ENCODE measurements around the gene FALEC. TPM values are rescaled to one million over a fixed set of nuclear protein-coding genes. Genes with fewer than 3 reads are reported as not detected.

FALEC gene
- under 1 TPM in 2 of 3 donors, not detected in 1; 0.40 to 0.44 TPM for polyA plus RNA-seq (ENCODE audit: insufficient read length in 3 of 3)

DNA sequence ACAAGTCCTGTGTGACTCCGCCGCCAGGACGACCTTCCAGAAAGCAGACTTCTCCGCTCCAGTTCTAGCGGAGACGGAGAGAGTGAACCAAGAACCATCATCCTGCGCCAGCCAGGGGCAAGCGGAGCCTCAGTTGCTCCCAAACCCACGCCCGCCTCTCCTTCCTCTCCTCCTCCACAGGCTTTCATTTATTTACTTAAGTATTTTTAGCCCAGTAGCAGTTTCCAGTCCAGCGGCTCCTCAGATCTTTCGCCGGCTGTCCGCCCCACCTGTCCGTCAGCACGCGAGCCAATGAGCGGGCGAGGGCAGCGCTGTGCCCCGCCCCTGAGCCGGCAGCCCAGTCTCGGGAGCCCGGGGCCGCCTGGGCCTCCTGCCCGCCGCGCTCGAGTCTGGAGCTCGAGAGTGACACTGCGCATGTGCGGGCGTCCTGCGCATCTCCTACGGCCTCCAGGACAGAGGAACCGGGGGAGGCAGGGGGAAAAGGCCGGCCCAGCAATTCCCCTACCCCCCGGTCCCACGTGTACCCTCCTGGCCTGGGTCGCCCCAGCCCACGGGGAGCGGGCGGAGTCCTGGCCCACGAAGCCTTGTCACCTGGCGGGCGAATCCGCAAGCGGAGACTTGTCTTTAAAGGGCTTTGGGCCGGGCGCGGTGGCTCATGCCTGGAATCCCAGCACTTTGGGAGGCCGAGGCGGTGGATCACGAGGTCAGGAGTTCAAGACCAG is at the start of gene FALEC:
Gene FALEC, plus strand, starts transcription at position 425 of the 722 bp plus-strand sequence.
- DNase-seq (ENCODE audit: low read depth in 3 of 3, low spot score in 2 of 3): peak; percentile 77 to 91 (median 86)

DNA sequence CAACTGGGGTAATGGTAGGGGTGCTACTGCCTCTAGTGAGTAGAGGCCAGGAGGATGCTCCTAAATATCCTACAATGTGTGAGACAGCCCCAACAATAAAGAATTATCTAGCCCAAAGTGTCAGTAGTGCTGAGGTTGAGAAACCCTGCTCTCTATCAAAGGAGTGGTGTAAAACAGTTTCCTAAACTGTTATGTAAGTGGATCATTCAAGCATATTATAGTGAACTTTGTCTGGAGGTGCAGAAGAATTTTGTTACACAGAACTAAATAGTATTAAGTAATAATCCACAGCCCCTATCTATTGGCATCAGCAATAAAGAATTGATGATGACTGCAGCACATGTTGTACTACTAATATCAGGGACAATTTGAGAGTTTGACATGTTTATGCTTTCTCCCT is 48.6 kb upstream of the FALEC start:
- DNase-seq (ENCODE audit: low read depth in 3 of 3, low spot score in 2 of 3): no peak

DNA sequence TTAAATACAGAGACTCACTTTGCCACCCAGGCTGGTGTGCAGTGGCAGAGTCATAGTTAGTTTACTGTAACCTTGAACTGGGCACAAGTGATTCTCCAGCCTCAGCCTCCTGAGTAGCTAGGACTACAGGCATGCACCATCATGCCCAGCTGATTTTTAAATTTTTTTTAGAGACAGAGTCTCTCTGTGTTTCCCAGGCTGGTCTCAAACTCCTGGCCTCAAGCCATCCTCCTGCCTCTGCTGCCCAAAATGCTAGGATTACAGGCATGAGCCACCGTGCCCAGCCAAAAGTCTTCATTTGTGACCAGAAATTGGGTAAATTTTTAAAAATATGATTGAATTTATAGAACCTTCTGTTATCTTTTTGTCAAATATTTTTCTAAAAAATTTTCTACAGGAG is 46.3 kb upstream of the FALEC start:
- DNase-seq (ENCODE audit: low read depth in 3 of 3, low spot score in 2 of 3): no peak

DNA sequence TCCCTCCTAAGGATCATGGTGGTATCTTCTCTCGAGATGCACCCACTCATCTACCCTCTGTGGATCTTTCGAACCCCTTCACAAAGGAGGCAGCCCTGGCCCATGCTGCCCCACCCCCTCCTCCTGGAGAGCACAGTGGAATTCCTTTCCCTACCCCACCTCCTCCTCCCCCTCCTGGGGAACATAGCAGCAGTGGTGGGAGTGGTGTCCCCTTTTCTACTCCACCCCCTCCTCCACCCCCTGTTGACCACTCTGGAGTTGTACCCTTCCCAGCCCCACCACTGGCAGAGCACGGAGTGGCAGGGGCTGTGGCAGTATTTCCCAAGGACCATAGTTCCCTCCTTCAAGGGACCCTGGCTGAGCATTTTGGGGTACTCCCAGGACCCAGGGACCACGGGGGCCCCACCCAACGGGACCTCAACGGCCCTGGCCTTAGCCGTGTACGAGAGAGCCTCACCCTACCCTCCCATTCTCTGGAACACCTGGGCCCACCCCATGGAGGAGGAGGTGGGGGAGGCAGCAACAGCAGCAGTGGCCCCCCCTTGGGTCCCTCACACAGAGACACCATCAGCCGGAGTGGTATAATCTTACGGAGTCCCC is 42.9 kb upstream of the FALEC start:
- DNase-seq (ENCODE audit: low read depth in 3 of 3, low spot score in 2 of 3): no peak

DNA sequence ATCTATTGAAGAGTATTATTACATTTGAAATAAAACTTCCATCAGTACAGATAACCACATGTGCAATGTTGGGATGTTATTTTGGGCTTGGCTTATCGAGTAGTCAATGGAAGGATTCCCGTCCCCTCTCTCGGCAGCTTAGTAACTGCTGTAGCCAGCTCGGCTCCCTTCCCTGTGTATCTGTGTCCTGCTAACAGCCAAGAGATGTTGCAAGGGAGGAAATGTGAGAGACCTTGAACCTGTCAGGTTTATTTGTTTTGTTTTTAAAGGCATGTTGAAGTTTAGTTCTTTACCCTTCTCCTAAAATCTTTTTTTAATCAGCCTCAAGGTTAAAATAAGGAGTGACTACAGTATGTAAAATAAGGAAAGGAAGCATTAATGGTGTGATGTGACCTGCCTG is 41.9 kb upstream of the FALEC start:
- DNase-seq (ENCODE audit: low read depth in 3 of 3, low spot score in 2 of 3): no peak

DNA sequence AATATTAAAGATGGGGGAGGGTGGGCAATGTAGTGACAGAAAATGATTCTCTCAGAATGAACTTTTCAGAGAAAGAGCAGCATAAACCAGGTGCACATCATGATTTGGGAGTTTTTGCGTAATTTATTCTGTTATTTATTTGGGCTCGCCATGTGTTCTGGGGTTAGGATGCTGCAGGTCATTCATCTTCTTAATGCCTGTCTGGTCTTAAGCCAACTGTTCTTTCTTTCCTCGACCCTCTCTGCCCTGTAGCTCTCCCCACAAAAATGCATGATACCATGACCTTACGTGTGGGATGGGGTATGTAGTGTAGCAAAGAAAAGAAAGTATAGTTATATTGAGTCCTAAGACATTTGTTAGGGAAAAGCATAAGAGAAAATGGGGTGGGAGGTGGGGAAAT is 40.7 kb upstream of the FALEC start:
- DNase-seq (ENCODE audit: low read depth in 3 of 3, low spot score in 2 of 3): no peak

DNA sequence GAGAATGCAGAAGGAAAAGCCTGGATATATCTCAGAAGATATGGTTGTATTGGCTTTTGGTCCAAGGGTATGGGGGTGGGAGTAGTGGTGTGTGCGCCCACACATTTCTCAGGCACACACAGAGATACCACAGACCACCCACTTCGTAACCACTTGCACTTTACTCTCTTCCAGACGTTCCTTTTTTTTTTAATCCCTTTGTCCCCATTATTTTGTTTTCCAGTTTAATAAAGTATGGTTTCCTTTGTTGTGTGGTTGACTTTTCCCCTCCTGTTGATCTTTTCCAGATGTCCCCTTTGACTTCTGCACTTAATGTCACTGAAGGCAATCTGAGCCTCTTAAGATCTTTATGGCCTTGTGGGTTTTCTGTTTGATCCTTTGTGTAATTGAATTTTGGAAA is 38.8 kb upstream of the FALEC start:
- DNase-seq (ENCODE audit: low read depth in 3 of 3, low spot score in 2 of 3): no peak

DNA sequence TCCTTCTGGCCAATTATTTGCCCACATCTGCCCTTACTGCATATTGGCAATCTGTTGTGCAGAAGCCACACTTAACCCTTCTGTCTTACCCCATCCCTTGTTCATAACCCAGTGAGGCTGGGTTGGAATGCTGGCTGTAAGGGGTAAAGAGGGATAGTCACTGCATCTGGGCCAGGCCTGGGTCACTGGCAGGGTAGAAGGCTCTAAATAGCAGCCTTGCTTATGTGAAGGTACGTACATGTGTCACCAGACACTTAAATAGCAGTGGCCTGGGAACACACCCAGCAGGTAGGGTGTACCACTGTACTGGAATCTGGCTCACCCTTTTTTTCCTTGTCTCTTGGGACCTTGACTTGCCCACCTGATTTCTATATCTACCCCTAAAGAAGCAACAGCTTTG is 38.2 kb upstream of the FALEC start:
- no peak for DNase-seq (ENCODE audit: low read depth in 3 of 3, low spot score in 2 of 3)

DNA sequence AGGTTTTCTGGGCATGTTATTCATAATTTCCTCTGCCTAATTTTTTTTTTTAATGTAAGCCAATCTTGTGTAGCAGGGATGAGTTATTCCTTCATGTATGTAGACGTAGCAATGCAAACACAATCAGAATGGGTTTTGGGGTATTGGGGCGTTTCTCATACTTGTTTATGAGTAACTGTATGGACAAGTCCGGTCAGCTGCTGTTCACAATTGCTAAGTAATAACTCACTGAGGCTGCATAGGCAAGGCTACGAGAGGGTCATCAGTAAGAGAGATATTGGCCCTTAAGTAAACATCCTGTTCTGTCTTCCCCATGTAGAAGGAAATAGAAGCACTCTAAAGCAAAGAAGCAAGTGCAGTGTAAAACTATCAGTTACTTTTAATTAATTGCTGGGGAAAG is 37.8 kb upstream of the FALEC start:
- DNase-seq (ENCODE audit: low read depth in 3 of 3, low spot score in 2 of 3): no peak

DNA sequence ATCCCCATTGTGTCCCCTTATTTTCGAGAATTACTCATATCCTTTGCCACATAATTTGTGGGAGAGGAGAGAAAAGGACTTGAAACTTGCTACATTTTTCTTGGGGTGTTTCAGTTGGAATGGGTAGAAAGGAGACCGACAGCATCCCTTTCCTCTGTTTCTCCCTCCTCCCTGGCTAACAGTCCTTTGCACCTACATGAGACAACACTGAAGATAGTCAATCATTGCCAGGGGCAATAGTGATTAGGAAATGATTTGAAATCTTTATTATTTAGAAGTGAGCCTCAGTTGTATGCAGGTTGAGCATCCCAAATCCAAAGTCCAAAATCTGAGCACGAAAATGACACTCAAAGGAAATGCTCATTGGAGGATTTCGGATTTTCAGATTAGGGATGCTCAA is 36.2 kb upstream of the FALEC start:
- no peak for DNase-seq (ENCODE audit: low read depth in 3 of 3, low spot score in 2 of 3)

DNA sequence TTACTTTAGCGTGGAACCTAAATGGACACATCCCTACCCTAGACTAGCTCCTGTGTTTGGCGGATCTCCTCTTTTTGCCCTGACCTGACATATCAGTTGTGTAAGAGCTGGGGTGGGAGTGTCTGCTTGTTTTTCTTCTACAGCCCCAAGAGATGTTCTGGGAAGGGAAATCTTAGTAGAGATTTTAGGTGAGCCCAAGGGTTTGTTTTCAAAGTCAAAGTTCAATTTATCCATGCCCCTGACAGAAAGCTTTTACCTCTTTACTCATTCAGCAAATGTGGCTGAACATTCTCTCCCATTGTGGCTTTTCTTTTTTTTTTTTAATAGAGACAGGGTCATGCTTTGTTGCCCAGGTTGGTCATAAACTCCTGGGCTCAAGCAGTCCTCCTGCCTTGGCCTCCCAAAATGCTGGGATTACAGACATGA is 35.6 kb upstream of the FALEC start:
- DNase-seq (ENCODE audit: low read depth in 3 of 3, low spot score in 2 of 3): no peak

DNA sequence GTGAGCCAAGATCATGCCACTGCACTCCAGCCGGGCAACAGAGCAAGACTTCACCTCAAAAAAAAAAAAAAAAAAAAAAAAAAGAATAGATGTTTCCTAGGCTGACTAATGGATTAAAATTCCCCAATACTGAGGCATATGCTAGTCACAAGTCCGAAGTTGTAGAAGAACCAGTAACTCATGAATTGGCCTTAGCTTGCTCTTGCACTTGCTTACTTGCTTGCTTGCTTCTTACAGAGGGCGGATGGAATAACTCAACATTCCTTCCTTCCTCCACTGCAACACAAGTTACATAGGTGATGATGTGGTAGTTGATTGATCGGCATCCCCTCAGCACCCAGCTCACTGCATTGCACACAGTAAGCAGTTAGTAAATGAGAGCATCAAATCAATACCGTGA is 31.1 kb upstream of the FALEC start:
- DNase-seq (ENCODE audit: low read depth in 3 of 3, low spot score in 2 of 3): no peak

DNA sequence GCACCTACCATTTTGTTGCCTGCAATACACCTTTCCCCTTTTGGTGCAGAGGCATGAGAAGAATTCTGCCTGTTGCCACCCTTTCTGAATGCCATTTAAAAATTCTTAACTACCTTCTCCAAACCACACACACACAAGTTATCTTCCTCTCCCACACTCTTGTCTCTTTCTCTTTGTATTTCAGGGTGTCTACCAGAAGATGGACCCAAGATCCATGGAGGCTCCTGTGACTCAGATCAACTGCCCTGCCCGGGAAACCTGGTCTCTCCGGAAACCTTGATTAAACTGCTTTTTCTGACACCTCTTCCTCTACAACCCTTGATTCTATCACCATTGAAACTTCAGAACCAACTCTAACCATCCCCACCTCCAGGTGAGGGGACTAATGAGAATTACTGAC is 30.7 kb upstream of the FALEC start:
- no peak for DNase-seq (ENCODE audit: low read depth in 3 of 3, low spot score in 2 of 3)

DNA sequence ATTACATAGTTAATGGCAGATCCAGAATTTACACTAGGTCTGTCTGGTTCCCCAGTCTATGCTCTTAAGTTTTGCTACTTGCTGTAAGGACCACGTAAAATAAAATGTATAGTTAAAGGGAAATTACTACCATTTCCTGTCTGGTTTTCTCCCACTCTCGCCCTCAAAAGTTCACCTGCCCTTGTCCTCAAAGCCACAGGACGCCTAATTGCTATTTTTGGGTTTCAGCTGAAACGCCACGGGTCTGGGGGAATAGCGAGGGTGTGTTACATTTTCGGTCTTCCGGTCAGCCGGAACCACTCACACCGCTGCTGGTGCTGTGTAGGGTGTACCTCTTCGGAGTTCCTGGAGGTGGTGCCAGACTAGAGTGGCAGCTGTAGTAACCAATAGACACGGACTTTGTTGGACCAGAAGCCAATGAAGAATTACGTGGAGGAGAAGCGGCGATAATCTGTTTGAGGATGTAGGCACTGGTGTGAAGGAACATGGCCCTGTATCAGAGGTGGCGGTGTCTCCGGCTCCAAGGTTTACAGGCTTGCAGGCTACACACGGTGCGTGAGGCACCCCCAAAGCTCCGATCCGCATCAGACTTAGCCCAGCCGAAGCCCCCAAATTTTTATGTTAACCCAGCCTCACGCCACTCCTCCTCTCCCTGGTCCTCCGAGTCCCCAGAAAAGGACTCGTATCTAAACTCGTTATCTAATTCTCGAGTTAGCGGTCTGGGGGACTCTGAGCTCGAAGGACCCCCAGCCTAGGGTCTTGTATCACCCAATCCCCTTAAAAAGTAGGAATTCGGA is 28.4 kb upstream of the FALEC start, which contains the start of gene TARS2:
Gene TARS2, plus strand, starts transcription at position 454 of the 797 bp plus-strand sequence. Its CDS starts 32 bp downstream, at position 486.
- peak; percentile 94 to 97 (median 97) for DNase-seq (ENCODE audit: low read depth in 3 of 3, low spot score in 2 of 3)

DNA sequence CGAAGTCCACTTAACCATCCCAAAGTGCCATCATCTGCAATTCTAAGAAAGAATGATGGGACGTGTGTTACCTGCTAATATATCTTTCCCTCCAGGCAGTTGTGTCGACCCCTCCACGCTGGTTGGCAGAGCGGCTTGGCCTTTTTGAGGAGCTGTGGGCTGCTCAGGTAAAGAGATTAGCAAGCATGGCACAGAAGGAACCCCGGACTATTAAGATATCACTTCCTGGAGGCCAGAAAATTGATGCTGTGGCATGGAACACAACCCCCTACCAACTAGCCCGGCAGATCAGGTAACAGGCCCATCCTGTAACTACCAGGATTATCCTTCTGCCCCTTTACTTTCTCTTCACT is 27.8 kb upstream of the FALEC start:
- DNase-seq (ENCODE audit: low read depth in 3 of 3, low spot score in 2 of 3): no peak

DNA sequence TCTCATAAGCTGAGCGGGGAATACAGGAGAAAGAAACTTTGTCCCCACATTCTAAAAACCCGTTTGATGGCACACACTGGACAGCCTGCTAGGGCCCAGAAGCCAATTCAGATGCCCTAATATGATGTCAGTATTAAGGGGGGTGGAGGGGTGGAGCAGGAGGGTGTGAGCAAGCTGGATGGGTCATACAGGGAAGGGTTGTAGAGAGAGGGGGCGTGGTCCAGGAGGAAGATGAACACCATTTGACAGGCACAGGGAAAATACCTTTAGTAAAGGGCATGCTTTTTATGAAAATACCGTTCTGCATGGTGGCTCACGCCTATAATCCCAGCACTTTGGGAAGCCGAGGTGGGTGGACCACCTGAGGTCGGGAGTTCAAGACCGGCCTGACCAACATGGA is 22.4 kb upstream of the FALEC start:
- DNase-seq (ENCODE audit: low read depth in 3 of 3, low spot score in 2 of 3): no peak

DNA sequence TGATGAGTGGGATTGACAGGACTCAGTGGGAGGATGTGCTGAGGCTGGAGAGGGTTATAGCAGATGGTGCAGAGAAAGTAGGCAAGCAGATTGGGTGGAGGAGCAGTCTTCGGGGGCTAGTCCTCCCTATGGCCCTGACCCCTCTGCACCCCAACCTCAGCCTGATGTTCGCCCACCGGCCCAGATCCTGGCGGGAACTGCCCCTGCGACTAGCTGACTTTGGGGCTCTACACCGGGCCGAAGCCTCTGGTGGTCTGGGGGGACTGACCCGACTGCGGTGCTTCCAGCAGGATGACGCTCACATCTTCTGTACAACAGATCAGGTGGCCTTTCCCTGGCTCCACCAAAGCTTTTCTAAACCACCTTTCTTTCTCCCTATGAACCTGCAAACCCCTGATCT is 17.2 kb upstream of the FALEC start:
- DNase-seq (ENCODE audit: low read depth in 3 of 3, low spot score in 2 of 3): no peak

DNA sequence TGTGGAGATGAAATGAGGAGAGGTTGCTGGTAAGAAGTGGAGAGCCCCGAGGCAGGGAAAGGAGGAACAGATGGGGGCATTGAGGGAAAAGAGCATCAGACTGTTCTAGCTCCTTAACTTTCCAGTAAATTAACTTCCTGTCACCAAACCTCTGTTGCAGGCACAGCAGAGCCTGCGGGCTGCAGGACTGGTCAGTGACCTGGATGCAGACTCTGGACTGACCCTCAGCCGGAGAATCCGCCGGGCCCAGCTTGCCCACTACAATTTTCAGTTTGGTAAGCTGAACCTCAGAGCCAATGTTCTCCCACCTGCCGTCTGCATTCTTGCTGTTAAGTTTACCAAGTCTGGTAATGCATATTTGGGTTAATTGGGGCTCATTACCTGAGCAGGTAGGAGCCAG is 10.1 kb upstream of the FALEC start:
- no peak for DNase-seq (ENCODE audit: low read depth in 3 of 3, low spot score in 2 of 3)

DNA sequence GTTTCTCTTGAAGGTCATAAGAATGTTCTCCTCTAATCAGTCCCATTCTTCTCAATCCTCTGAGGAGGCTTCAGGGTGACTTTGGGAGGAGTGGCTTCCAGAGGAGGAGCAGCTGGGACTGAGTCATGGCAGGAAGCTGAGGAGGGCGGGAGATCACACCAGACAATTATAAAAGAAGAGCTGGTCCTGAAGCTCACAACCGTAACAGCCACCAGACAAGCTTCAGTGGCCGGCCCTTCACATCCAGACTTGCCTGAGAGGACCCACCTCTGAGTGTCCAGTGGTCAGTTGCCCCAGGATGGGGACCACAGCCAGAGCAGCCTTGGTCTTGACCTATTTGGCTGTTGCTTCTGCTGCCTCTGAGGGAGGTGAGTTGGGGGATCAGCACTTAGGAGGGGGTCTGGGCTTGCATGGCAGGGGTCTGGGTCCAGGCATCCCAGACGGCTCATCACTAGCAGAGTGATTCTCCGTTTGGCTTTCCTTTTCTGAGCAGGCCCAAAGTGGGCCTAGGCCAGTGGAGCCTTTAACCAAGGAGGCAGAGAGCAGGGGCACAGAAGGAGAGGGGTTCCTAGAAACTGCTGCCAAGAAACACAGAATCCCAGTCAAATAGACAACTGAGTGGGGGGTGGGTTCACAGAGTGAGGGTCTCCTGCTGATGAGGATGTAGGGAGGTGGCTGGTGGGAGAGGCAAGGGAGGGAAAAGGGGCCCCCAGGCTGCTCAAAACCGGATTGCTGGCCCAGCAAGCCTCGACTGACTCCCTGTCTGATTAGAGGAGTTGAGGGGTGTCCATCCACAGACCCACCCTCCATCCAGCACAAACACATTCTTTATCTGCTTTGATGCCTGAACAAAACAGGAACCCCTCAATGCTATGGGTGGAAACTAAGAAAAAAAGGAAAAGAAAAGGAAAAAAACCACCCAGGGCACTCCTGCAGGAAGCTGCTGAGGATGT is 7.4 kb upstream of the FALEC start, which contains the start of gene ECM1:
Gene ECM1, plus strand, starts transcription at position 198 of the 953 bp plus-strand sequence. Its CDS starts 101 bp downstream, at position 299.
- no peak for DNase-seq (ENCODE audit: low read depth in 3 of 3, low spot score in 2 of 3)

DNA sequence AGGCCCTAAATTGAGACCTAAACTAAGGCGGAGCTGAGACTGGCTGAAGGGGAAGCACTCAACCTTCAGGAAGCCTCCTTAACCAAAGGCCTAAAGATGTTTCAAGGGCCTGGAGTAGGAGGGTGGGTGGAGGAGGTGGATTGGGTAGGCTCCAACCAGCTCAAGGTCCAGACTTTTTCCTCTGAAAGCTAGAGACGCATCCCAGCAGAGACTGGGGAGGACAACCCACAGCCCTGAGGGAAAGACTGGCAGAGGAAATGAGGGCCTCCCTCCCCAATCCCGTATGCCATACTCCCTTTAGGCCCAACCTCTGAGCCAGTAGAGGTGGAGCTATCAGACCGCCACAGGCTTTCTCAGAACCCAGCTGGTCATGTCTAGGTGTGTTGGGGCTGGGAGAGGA is 6.6 kb upstream of the FALEC start:
- no peak for DNase-seq (ENCODE audit: low read depth in 3 of 3, low spot score in 2 of 3)
